Upper lobe of left lung (tissue), 6 donors: ENCODE results near the gene CCDC47. TPM values are rescaled to one million over a fixed set of nuclear protein-coding genes. Genes with fewer than 3 reads are reported as not detected.
"Not testable (repeated sequence)": the region's sequence is repeated elsewhere in the genome, so short reads cannot be mapped to it uniquely, and the experiment has no call there.

Source experiments
- ATAC-seq, 2 donors: fragments of 200-7000 bp; cut with Tn5 transposase; one replicate each; pipeline ENCODE4 v1.9.1; 2022; ENCODE audit warnings: mild to moderate bottlenecking in 2 of 2, moderate library complexity in 2 of 2; ENCODE audit not compliant: low FRiP score in 2 of 2
- DNase-seq, 2 donors: peaks; one replicate each; pipeline ENCODE4 v3.0.0-alpha.2; 2019 to 2020
- H3K27ac ChIP-seq, 4 donors: fragments of 200-600 bp; sonication (generic); one replicate each; pipeline ENCODE4 v1.5.1; 2016 to 2019
- H3K27me3 ChIP-seq, 4 donors: fragments of 200-600 bp; sonication (generic); one replicate each; pipeline ENCODE4 v1.5.1; 2017 to 2019
- H3K36me3 ChIP-seq, 4 donors: fragments of 200-600 bp; sonication (generic); one replicate each; pipeline ENCODE4 v1.5.1; 2016 to 2019
- H3K4me1 ChIP-seq, 4 donors: fragments of 200-600 bp; sonication (generic); one replicate each; pipeline ENCODE4 v1.5.1; 2018 to 2019
- H3K4me3 ChIP-seq, 4 donors: fragments of 200-600 bp; sonication (generic); one replicate each; pipeline ENCODE4 v1.5.1; 2017 to 2019; ENCODE audit warnings: mild to moderate bottlenecking in 2 of 4, moderate library complexity in 1 of 4
- H3K9me3 ChIP-seq, 4 donors: fragments of 200-600 bp; sonication (generic); one replicate each; pipeline ENCODE4 v1.5.1; 2018 to 2019
- CTCF ChIP-seq, 6 experiments: fragments of 450-650 bp in 4 of 6; fragments of 200-600 bp in 2 of 6; sonication (generic) in 2 of 6; IDR thresholded peaks; one replicate each; pipeline ENCODE4 v1.5.1; 2016 to 2019; ENCODE audit warnings: antibody characterized with exemption in 6 of 6
- EP300 ChIP-seq, 4 donors: sonication (generic); formaldehyde crosslinking; IDR thresholded peaks; one replicate each; pipeline ENCODE4 v1.5.1; 2017; ENCODE audit warnings: antibody characterized with exemption in 4 of 4, control low read depth in 2 of 4
- POLR2A ChIP-seq, 4 donors: fragments of 450-650 bp; IDR thresholded peaks; one replicate each; pipeline ENCODE4 v1.5.1; 2016 to 2017; ENCODE audit warnings: antibody characterized with exemption in 4 of 4, mild to moderate bottlenecking in 2 of 4
- POLR2AphosphoS5 ChIP-seq, 2 donors: sonication (generic); formaldehyde crosslinking; IDR thresholded peaks; one replicate each; pipeline ENCODE4 v1.5.1; 2017; ENCODE audit warnings: antibody characterized with exemption in 2 of 2
- WGBS, 2 donors: methylation state at CpG; one replicate each; pipeline ENCODE4 v1.1.5; 2017 to 2018; 5-methylcytosine and 5-hydroxymethylcytosine counted together
- total RNA-seq, 6 donors: library from RNA; depleted of rRNA in 4 of 6; stranded (reverse); fragments of >200 nt in 4 of 6; gene quantifications; one replicate each; pipeline versions ENCODE4 v1.1.0 to v1.2.1, GENCODE V29; 2016 to 2021
- donor health status: DM: no; HTN: no; CAD: no; lungs with moderate emphysema.
- donor health status: DM: no; HTN: yes; CAD: no; lungs with severe emphysema.

CCDC47 gene
- total RNA-seq, 6 donors from 2014 or later = 65.9 to 118 (median 92.9) TPM

- WGBS, 2 donors = 93 to 97% methylated on average over 3 of the region's 3 CpGs
- Histone ChIP-seq H3K27me3 (no peaks in the 10 kb centered on the region), H3K4me3 (no peak overlapping the region), H3K27ac (no peak overlapping the region), H3K36me3 (peaks cover 40 to 100% (median 92%) of the 10 kb centered on the region in 4 donors), H3K4me1 (no peaks in the 10 kb centered on the region), H3K9me3 (no peaks in the 10 kb centered on the region)
- ATAC-seq (no peak), DNase-seq (no peak)
- TF ChIP-seq CTCF (IDR thresholded peaks at IDR 0.05) (no peak), POLR2AphosphoS5 (IDR thresholded peaks at IDR 0.05) (no peak), EP300 (IDR thresholded peaks at IDR 0.05) (no peak), POLR2A (IDR thresholded peaks at IDR 0.05) (no peak)
Measured at GRCh38 chr17:63798572-63799106, 25.2 kb upstream of the CCDC47 start.

GRCh38 chr17:63796375-63796774 is 23.0 kb upstream of the CCDC47 start:
- peak in 1 of 2 donors; percentile 25 for DNase-seq
- not testable (repeated sequence) for H3K27me3 ChIP-seq, H3K4me3 ChIP-seq, H3K4me1 ChIP-seq, H3K9me3 ChIP-seq, H3K27ac ChIP-seq, ATAC-seq
- WGBS, 2 donors = 94 to 95% methylated on average over 10 of the region's 10 CpGs
- peaks cover 56 to 100% (median 83%) of the 10 kb centered on the region in 4 donors for H3K36me3 ChIP-seq

DNA sequence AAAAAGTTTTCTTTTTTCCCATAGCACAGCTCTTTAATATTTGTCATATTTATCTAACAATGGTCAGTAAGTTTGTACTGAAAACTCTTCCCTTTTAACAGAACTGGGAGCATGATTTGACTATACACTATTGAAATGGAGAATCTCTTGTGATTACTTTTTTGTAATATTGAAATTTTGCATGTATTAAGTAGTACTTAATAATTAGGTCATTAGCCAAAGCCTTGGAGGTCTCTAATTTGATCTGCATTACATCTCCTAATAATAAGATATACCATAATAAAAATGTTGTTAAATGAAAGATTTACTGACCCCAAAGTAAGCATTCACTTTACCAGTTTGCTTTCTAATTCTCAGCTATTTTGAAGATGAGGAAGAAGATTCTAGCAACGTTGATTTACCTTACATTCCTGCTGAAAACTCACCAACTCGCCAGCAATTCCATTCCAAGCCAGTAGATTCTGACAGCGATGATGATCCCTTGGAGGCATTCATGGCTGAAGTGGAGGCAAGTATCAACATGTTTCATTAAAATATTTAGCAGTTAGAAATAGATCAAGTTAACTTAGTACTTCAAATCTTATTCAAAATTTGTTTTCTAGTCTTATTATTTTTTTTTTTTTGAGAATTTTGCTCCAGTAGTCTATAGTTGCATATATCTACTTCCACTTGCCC is 18.8 kb upstream of the CCDC47 start:
- 87 to 89% methylated on average over 3 of the region's 3 CpGs for WGBS, 2 donors
- Histone ChIP-seq H3K4me3 (no peak overlapping the region), H3K9me3 (no peaks in the 10 kb centered on the region), H3K27ac (no peak overlapping the region), H3K27me3 (no peaks in the 10 kb centered on the region), H3K36me3 (peaks cover 61 to 100% (median 82%) of the 10 kb centered on the region in 4 donors), H3K4me1 (no peaks in the 10 kb centered on the region)
- TF ChIP-seq POLR2A (IDR thresholded peaks at IDR 0.05) = no peak
- TF ChIP-seq EP300 (IDR thresholded peaks at IDR 0.05) = no peak
- no peak for TF ChIP-seq CTCF (IDR thresholded peaks at IDR 0.05)
- TF ChIP-seq POLR2AphosphoS5 (IDR thresholded peaks at IDR 0.05) = no peak
- no peak for ATAC-seq
- DNase-seq = no peak

GRCh38 chr17:63790057-63790456 is 16.7 kb upstream of the CCDC47 start:
- H3K4me1 ChIP-seq = peaks cover 0 to under 1% (median 0%) of the 10 kb centered on the region in 4 donors
- H3K27ac ChIP-seq = no peak overlapping the region
- DNase-seq = no peak
- H3K9me3 ChIP-seq = no peaks in the 10 kb centered on the region
- H3K36me3 ChIP-seq = peaks cover 44 to 91% (median 66%) of the 10 kb centered on the region in 4 donors
- 91 to 93% methylated on average over 6 of the region's 6 CpGs for WGBS, 2 donors
- no peak for ATAC-seq
- H3K27me3 ChIP-seq = no peaks in the 10 kb centered on the region
- TF ChIP-seq POLR2AphosphoS5 (IDR thresholded peaks at IDR 0.05) (no peak), POLR2A (IDR thresholded peaks at IDR 0.05) (no peak), CTCF (IDR thresholded peaks at IDR 0.05) (no peak), EP300 (IDR thresholded peaks at IDR 0.05) (no peak)
- H3K4me3 ChIP-seq = no peak overlapping the region

DNA sequence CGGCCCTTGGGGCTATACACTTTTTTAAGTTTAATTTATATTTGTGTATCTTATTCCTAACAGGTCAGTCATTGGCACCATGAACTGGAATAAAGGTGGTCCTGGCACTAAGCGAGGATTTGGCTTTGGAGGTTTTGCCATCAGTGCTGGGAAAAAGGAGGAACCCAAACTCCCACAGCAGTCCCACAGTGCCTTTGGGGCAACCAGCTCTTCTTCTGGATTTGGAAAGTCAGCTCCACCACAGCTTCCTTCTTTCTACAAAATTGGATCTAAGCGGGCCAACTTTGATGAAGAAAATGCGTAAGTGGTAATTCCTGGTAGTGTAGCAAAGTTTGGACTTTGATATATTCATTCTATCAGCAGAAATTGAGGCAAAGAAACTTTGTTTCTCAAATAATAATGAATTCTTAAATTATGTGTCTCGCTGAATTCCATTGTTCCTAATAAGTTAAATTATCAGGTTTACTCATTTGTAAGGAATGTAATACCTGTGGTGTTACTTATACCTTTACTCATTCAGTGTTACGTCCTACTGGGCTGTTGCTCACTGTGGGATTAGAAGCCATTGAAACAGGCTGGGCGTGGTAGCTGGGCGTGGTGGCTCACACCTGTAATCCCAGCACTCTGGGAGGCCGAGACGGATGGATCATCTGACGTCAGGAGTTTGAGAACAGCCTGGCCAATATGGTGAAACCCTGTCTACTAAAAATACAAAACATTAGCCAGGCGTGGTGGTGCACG is 13.7 kb upstream of the CCDC47 start:
- Histone ChIP-seq H3K9me3 (no peaks in the 10 kb centered on the region), H3K36me3 (peaks cover 21 to 79% (median 44%) of the 10 kb centered on the region in 4 donors), H3K4me3 (no peak overlapping the region), H3K27me3 (no peaks in the 10 kb centered on the region), H3K27ac (no peak overlapping the region), H3K4me1 (peaks cover 0 to 7% (median 4%) of the 10 kb centered on the region in 4 donors)
- no peak for ATAC-seq
- 94% methylated on average over 13 of the region's 13 CpGs for WGBS, 2 donors
- no peak for DNase-seq
- no peak for TF ChIP-seq CTCF (IDR thresholded peaks at IDR 0.05)
- no peak for TF ChIP-seq POLR2A (IDR thresholded peaks at IDR 0.05)
- no peak for TF ChIP-seq EP300 (IDR thresholded peaks at IDR 0.05)
- no peak for TF ChIP-seq POLR2AphosphoS5 (IDR thresholded peaks at IDR 0.05)
